ENCODE measurements around the gene DHRS7B. TPM values are rescaled to one million over a fixed set of nuclear protein-coding genes. Genes with fewer than 3 reads are reported as not detected.
"Not testable (repeated sequence)": the region's sequence is repeated elsewhere in the genome, so short reads cannot be mapped to it uniquely, and the experiment has no call there.

DHRS7B gene
- polyA plus RNA-seq, 10 donors = 20.1 to 29.2 (median 23.7) TPM

GRCh38 chr17:21106316-21106715 is 20.4 kb upstream of the DHRS7B start:
- DNase-seq = no peak

GRCh38 chr17:21107067-21107650 is 19.6 kb upstream of the DHRS7B start:
- DNase-seq = not testable (repeated sequence)

- DNase-seq = no peak
These were observed 18.1 kb upstream of the DHRS7B start for GRCh38 chr17:21108651-21109050.

- no peak for DNase-seq
These were observed 13.6 kb upstream of the DHRS7B start for GRCh38 chr17:21113049-21113690.

GRCh38 chr17:21113716-21114115 is 13.0 kb upstream of the DHRS7B start:
- no peak for DNase-seq

- not testable (repeated sequence) for DNase-seq
These were observed 12.0 kb upstream of the DHRS7B start for GRCh38 chr17:21114791-21115190.

- peak; percentile 51 to 79 (median 75) for DNase-seq
These were observed 7.4 kb upstream of the DHRS7B start for GRCh38 chr17:21119247-21119918.

- no peak for DNase-seq
These were observed 6.9 kb upstream of the DHRS7B start for GRCh38 chr17:21119919-21120249.

GRCh38 chr17:21124086-21124485 is 2.7 kb upstream of the DHRS7B start:
- no peak for DNase-seq

GRCh38 chr17:21124517-21124916 is 2.2 kb upstream of the DHRS7B start:
- not testable (repeated sequence) for DNase-seq

GRCh38 chr17:21125862-21126261 is 902 bp upstream of the DHRS7B start:
- DNase-seq = no peak

GRCh38 chr17:21127509-21128077 is 829 bp downstream of the DHRS7B start:
- DNase-seq = no peak

GRCh38 chr17:21129023-21129681 is 2.4 kb downstream of the DHRS7B start:
- peak; percentile 32 to 69 (median 63) for DNase-seq

- DNase-seq = no peak
These were observed 4.4 kb downstream of the DHRS7B start for GRCh38 chr17:21131137-21131536.

- no peak for DNase-seq
These were observed 5.7 kb downstream of the DHRS7B start for GRCh38 chr17:21132428-21132827.

GRCh38 chr17:21134559-21134958 is 7.8 kb downstream of the DHRS7B start:
- DNase-seq = no peak

- no peak for DNase-seq
These were observed 14.1 kb downstream of the DHRS7B start for GRCh38 chr17:21140911-21141310.

- DNase-seq = no peak
These were observed 14.6 kb downstream of the DHRS7B start for GRCh38 chr17:21141331-21141730.

- not testable (repeated sequence) for DNase-seq
These were observed 15.3 kb downstream of the DHRS7B start for GRCh38 chr17:21142065-21142464.

GRCh38 chr17:21143695-21144094 is 16.9 kb downstream of the DHRS7B start:
- DNase-seq = no peak

- not testable (repeated sequence) for DNase-seq
These were observed 17.5 kb downstream of the DHRS7B start for GRCh38 chr17:21144299-21144698.

GRCh38 chr17:21146362-21147015 is 19.7 kb downstream of the DHRS7B start:
- no peak for DNase-seq

Data from muscle of back (tissue), 11 donors.